HG02763 (cell line): ENCODE results near the gene LCE6A.

ENCODE experiments used
- ATAC-seq: cut with Tn5 transposase; IDR thresholded peaks from one replicate; pipeline ENCODE4 v1.9.1; 2021; ENCODE audit warnings: mild to moderate bottlenecking, moderate library complexity; ENCODE audit not compliant: unreplicated experiment

The LCE6A gene

GRCh38 chr1:152873495-152873894 lies 30.8 kb downstream of the LCE6A start:
- no peak for ATAC-seq

- no peak for ATAC-seq
Measured at GRCh38 chr1:152876827-152877226, 34.2 kb downstream of the LCE6A start.

- ATAC-seq, result no peak
Measured at GRCh38 chr1:152878042-152878441, 35.4 kb downstream of the LCE6A start, which contains the start of gene SMCP. Gene SMCP, plus strand, starts transcription at chr1:152878322. Its CDS starts 6,101 bp downstream, at chr1:152884423.

- no peak for ATAC-seq
Measured at GRCh38 chr1:152879559-152880198, 37.0 kb downstream of the LCE6A start.

GRCh38 chr1:152880316-152880715 lies 37.7 kb downstream of the LCE6A start:
- ATAC-seq, result no peak

- ATAC-seq, result no peak
Measured at GRCh38 chr1:152880907-152881306, 38.3 kb downstream of the LCE6A start.

- no peak for ATAC-seq
Measured at GRCh38 chr1:152884085-152884484, 41.4 kb downstream of the LCE6A start.

- no peak for ATAC-seq
Measured at GRCh38 chr1:152884506-152884905, 41.9 kb downstream of the LCE6A start.

GRCh38 chr1:152884966-152885624 lies 42.4 kb downstream of the LCE6A start:
- ATAC-seq, result no peak

GRCh38 chr1:152886085-152886484 lies 43.4 kb downstream of the LCE6A start:
- no peak for ATAC-seq

- ATAC-seq, result no peak
Measured at GRCh38 chr1:152886758-152887409, 44.2 kb downstream of the LCE6A start.

GRCh38 chr1:152888126-152888525 lies 45.5 kb downstream of the LCE6A start:
- ATAC-seq, result no peak
